GM21390 (cell line): ENCODE results near the gene MOGAT1.

Source experiments
- ATAC-seq: cut with Tn5 transposase; IDR thresholded peaks from one replicate; pipeline ENCODE4 v1.9.1; 2021; ENCODE audit not compliant: unreplicated experiment

MOGAT1 gene, protein sequence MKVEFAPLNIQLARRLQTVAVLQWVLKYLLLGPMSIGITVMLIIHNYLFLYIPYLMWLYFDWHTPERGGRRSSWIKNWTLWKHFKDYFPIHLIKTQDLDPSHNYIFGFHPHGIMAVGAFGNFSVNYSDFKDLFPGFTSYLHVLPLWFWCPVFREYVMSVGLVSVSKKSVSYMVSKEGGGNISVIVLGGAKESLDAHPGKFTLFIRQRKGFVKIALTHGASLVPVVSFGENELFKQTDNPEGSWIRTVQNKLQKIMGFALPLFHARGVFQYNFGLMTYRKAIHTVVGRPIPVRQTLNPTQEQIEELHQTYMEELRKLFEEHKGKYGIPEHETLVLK

DNA sequence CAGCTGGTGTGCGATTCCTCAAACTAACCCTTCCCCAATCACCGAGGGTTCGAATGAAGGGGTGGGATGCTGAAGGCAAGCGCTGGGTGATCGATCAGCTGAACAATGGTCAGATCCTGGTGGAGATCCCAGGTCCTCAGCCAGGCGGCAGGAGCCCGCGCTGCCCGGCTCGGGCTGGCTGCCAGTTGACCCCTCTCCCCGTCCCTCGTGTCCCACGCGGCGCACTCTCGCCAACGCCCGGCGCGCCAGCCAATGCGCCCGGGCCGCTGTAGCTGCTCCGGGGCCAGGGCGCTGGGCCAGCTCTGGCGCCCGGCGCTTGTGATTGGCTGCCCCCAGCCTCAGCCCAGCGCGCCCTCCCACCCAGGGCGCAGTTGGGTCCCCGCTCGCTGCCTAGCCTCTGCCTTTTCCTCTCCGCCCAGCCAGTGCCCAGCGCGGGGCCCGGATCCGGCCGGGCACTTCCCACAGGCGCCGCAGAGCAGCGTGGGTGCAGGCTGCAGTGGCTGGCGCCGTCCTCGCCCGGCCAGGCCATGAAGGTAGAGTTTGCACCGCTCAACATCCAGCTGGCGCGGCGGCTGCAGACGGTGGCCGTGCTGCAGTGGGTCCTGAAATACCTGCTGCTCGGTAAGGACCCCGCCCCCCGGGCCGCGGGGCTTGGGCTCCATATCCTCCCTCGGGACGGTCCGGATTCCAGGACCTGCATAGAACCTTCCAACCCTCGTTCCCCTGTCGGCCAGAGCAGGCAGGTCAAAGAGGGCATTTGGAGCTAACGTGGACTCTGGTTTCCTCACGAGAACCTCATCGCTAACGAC lies at the start of gene MOGAT1:
TSS of gene MOGAT1 (plus strand) at position 400 of the 809 bp plus-strand sequence. CDS start at position 528, 128 bp downstream.
- ATAC-seq, result no peak

DNA sequence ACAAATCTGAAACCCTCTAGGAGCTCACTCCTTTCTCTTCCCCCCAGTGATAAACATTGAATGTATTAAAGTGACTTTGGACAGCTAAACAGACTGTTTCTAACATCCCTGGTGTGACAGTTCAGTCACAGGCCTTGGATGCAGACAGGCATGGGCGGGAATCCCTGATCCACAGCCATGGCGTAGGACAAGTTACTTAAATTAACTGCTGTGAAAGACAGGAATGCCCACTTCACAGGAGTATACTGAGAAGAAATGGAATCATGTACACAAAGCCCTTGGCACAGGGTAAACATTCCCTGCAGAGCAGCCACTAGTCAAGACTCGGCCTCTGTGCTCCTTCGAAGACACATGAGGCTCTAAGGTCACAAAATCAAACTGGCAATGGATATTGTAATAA lies 49.6 kb upstream of the MOGAT1 start:
- ATAC-seq, result no peak

DNA sequence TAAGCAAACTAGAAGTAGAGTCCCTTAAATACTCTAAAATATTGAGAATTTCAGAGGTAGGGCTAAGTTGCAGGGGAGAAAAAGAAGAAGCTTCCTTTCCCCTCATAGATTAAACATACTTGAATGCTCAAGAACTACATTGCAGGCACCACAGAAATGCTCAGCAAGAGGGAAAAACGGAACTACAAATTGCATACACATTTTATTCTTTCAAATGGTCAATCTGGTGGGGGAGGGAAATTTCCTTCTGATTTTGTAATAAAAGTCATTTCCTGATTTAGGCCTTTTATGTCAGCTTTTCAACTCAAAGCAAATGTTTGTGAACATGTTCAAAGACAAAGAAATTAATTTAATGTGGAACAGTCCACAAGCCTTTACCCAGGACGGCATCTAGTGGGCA lies 48.5 kb upstream of the MOGAT1 start:
- ATAC-seq, result no peak

DNA sequence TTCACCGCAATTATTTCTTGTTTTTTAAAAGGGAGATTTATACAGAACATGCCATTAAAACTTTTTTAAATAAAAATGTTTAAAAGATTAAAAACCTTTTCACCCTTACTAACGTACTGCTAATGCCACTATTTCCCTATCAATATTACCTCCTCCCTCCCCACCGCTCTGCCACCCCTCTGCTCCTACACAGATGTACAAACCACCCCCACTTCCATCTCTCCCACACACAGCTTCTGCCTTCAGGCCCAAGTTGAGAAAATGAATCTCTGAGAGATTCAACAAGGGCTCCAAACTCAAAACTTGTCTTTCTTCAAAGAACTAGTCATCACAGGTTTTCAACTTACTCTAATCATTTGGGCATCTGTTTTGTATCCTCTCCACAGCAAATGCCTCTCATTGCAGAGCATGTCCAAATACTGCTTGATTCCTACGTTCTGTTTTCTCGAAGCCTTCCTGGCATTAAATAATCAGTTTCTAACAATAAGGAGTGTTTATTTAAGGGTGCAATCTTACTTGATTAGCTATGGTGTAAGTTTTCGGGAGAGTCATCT lies 47.6 kb upstream of the MOGAT1 start:
- ATAC-seq, result no peak

DNA sequence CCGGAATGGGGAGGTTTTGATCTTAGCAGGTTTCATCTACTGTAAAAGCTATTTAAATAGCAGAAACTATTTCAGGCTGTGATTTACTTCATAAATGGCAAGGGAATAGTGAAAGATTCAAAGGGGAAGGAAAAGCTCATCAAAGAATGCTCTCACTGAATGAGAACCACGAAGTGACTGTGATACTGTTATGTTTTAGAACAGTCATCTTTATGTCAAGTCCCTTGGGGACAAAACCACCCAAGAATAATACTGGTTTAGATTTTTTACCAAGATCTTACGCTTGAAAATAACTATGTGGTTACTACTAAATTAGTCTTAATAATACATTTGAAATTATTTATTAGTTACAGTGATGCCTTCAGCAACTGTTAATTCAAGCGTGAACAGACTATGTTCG lies 43.7 kb upstream of the MOGAT1 start:
- no peak for ATAC-seq

DNA sequence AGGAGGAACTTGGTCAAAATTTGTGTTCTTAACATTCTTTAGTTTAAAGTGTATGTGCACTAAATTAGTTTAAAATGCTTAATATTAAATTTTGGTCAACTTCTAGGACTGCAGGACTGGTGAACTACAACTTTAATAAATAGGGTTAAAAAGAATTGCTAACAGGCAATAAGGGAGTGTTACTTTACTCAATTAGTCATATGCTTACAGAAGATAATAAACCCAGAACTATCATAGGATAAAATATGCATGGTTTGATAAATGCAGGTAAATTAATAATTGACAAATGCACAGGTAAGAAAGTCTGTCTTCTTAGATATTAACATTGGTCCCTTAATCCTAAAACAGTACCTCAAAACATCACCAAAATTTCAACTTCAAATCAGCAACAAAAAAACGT lies 36.2 kb upstream of the MOGAT1 start:
- ATAC-seq, result no peak

DNA sequence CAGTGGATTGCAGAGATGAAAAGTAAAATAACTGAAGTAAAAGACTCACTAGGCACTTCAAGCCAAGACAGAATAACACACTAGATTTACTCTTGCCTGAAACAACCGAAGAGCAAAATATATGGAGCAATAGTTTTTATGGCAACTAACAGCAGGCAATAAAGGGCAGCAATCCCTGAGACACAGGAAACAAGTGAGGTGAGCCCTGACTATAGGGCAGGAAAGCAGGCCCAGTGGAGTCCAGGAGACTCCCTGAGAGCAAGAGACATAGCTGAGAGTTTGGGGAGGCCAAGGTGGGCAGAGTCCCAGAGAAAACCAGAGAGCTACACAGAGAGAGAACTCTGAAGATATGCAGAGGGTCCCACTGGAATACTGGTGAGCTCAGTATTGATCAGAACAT lies 34.4 kb upstream of the MOGAT1 start:
- no peak for ATAC-seq

DNA sequence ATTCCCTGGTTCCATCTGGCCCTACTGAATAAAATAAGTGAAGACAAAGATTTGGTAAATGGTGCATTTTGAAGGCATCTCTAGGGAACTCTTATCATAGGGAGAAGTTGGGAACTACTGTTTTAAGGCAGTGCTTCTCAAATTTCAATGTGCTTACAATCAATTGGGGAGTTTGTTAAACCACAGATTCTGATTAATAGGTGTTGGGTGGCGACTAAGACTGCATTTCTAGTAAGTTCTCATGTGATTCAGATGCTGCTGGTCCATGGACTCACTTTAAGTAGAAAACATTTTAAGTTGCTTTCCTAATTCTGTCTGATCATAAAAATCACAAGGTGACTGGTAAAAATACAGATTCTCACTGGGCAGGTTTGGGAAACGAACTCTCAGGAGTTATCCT lies 30.1 kb upstream of the MOGAT1 start:
- ATAC-seq, result no peak

DNA sequence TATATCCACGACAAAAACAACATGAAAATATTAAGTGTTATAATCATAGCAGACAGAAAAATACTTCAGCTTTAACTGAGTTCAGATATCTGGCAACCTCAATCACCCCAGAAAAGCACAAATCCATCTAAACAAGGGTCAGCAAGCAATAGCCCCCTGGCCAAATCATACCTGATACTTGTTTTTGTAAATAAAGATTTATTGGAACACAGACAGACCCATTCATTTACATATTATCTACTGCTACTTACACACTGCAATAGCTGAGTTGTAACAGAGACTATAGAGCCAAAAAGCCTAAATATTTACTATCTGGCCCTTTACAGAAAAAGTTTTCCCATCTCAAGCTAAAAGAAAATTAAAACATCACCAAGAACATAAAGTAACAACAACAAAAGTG lies 28.3 kb upstream of the MOGAT1 start:
- ATAC-seq, result no peak

DNA sequence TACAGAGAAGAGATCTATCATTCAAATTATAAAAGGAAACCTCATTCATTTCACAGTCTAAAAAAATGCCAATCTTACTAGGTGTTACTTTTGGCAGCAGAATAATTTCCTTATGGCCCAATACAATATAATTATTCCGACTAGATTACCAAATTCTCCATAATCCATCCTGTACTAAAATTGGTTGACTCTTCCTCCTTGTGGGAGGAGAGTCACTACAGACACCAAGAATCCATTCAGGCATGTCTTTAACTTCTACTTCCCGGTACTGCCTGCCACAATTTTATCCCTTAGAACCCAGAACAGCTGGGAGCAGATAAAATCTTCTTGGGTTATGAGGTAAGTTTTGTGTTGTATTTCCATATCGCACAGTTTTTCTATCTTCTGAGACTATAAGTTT lies 25.4 kb upstream of the MOGAT1 start:
- no peak for ATAC-seq

DNA sequence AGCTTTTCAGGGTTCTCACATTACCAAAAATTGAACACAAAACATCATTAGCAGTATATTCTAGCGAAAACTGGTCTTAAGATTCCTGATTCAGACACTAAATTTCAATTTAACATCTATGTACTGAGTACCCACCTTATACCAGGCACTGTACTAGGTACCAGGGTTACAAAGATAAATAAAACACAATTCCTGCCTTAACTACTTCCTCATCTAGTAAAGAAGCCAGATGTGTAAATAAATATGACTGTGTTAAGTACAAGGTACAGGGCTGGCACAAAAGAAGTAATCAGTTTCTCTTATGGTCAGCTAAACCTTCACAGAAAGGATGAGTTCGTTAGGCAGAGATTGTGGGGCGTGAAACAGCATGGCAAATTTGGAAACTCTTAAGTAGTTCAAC lies 21.7 kb upstream of the MOGAT1 start:
- ATAC-seq, result no peak

DNA sequence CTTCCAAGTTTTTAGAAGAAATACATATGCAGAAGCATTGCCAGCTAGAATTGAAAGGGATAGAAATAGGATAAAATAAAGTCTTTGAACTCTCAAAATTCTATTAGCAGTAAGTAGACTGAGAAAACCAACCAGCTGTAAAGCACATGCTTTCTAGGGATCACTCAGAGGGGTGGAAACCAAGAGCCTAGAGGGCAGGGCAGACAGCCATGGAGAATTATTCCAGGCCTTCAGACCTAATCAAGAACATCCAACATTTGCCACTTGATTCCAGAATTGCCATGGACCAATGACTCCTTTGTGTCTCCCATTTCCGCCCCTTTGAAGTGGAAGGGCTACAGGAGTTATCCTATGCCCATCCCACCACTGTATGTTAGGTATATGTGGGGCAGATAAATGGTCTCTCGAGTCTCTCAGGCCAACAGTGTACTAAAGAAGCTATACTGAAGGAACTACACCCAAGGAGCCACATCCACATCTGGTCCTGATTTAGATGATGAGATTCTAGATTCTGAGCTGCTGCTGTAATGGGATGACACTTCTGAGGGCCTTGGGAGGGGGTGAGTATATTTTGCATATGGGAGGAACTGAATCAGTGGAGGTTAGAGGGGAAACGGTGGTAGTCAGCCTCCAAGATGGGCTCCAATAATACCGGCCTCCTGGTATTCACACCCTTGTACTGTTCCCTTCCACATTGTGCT lies 19.6 kb upstream of the MOGAT1 start:
- ATAC-seq, result no peak

DNA sequence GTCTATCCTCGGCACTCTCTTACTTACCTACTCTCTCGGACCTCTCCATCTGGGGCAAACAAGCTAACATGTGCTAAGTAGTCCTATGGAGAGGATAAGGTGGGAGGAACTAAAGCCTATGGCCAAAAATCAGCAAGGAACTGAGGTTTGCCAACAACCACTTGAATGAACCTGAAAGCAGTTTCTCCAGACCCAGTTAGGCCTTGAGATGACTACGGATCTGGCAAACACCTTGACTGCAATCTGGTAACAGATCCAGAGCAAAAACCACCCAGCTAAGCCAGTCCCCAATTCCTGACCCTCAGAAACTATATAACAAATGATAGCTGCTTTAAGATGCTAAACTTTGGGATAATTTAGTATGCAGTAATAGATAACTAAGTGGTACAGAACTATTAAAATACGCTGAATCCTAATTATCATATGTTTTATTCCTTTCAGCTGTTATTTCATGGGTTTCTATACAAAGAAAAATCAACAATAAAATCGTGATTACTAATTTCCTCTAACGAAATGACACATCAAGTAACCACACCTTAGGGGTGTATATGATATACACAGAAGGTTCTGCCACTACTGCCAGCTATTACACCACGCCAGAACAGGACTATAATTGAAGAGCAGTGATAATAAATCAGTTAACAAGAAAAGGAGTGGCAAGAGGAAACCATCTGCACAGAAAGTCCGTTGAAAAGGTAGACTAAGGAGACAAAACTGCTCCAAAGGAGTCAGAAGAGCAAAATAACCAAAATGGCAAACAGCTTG lies 18.8 kb upstream of the MOGAT1 start:
- ATAC-seq, result no peak

DNA sequence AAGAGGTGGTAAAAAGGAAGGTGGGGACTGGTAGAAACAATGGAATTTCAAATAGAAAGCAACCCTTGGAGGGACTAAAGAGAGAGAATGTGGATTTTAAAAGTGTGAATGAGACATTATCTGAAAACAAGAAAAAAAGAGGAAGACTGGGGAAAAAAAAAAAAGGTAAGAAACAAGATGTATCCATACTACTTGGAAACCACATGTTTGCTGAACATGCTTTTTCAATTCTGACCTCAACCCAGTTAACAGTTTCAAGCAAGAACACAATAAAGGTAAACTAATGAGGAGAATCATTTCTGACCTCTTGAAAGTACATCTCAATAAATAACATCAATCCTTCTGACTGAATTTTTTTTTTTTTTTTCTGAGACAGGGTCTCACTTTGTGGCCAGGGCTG lies 18.2 kb upstream of the MOGAT1 start:
- ATAC-seq, result no peak

DNA sequence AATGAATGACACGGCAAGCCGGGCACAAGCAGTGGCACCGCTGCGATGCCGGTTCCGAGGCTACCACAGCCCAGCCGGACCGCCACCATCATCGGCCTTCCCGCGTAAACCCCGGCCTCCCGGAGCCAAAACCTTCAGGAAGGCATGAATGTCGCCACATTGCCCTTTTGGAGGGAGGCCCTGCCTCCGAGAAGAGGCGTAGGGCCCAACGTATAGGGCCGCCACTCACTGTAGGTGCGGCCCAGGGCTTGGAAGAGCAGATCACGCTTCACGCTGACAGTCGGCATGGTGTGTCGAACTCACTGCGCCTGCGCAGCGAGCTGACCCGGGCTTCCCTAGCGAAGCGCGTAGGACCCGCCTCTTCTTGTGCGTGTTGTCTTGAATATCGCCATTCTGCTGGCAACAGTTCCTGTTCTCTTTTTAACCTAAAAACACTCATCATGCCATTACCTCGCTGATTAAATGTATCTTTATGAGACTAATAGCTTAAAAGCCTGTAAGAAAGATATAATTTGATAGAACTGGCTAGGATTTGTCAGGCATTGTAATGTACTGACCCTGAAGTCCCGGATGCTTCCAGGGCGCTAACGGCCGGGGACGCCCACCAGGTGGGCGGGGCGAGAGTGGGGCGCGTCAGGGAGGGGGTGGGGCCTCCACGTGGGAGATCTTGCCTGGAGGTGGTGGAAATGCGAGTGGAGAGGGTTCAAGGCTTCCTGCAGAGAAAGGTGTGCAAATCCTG lies 15.5 kb upstream of the MOGAT1 start, which contains the start of gene FARSB:
TSS of gene FARSB (minus strand) at position 306 of the 739 bp plus-strand sequence. CDS start at position 287, 19 bp downstream.
- ATAC-seq, result peak; percentile 90

DNA sequence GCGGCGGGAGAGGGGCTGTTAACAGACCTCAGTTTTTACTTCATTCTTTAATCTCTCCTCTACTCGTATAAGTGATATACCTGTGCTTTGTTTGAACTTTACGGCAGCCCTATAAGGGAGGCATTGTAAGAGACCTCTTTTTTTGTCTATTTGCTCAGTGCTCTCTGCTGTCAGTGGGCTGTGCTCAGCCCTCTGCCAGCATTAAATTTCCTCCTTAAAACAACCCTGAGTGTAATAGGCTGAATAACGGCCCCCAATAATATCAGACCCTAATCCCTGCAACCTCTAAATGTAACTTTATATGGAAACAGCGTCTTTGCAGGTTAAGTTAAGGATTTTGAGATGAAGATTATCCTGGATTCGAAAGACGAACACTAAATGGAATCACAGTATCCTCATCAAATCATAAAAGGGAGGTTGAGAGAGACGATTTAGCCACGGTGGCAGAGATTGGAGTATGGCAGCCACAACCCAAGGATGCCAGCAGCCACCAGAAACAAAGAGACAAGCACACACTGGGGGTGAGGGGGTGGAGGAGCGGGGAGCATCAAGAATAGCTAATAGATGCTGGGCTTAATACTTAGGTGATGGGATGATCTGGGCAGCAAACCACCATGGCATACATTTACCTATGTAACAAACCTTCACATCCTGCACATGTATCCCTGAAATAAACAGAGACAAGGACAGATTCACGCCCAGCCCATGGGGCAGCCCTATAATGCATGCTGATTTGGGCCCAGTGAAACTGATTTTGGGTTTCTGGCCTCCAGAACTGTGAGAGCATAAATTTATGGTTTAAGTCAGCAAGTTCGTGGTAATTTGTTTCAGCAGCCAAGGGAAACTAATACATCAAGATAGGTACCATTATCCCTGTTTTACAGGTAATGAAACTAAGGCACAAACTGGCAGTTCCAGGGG lies 14.7 kb upstream of the MOGAT1 start:
- peak; percentile 17 for ATAC-seq

DNA sequence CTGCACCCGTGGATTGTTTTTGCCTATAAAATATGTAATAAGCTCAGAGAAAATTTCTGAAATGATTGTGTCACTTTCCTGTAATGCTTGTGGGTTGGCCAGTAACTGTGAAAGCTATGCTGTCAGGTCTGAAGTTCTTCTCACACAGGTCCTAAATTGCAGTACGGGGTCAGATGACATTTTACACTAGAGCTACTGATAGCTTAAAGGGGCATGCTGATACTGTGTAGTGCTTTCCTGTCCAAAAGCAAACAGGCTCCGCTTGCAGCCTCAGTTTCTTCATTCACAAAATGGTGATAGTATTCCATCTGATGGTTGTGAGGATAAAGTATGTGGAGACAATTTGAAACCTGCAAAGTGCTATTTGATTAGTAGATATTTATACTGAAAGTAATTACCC lies 8.0 kb upstream of the MOGAT1 start:
- no peak for ATAC-seq

DNA sequence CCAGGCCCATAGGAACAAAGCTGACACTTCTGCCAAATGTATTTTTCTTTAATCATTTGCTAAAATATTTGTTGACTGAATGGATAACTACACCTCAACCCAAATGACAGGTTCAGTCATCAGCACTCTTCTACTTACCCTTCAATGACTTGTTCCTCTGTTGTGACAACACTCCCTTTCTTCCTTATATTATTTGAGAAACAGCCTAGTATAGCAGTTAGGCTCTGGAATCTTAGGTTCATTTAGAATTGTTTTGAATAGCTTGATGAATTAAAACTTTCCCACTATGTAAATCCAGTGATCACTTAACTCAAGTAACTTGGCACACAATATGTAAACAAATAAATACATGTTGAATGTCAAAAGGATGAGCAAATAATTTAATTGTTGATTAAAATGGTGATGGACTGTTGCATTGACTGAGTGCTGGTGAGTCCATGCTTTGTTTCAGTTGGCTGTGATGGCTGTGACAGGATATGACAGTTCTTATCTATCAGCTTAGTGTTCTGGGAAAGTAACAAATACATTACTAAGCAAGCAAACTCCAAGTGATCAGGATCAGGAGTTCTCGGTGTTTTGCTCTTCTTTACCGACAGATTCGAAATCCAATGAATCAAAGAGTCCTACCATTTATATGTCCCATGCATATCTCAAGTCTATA lies 2.8 kb upstream of the MOGAT1 start:
- no peak for ATAC-seq
